B cell (primary cell): Measurements from ENCODE around the gene AVPI1. TPM values are rescaled to one million over a fixed set of nuclear protein-coding genes. Genes with fewer than 3 reads are reported as not detected.
A peak's percentile ranks its signal among the peaks of the same experiment; 100 is the strongest.

ENCODE experiments used
- ATAC-seq: fragments of 200-7000 bp; cut with Tn5 transposase; one replicate; pipeline ENCODE4 v1.10.0; 2021; ENCODE audit warnings: low read depth, mild to moderate bottlenecking, moderate number of reproducible peaks, moderate library complexity
- CTCF ChIA-PET: fragments of 350-600 bp; sonication (Branson Sonifier 250); formaldehyde crosslinking; loops from one replicate; lab custom pipeline; 2021; ENCODE audit warnings: antibody characterized with exemption, inconsistent platforms; lab: Charles Lee
- POLR2A ChIA-PET: fragments of 350-600 bp; sonication (Branson Sonifier 250); formaldehyde crosslinking; loops from one replicate; lab custom pipeline; 2021; ENCODE audit warnings: antibody characterized with exemption; lab: Charles Lee
- DNase-seq: peaks from one replicate; pipeline ENCODE4 v3.0.0; 2013
- H2AFZ ChIP-seq: 2 replicates; pipeline ENCODE4 v1.6.1; 2012; ENCODE audit warnings: mild to moderate bottlenecking, low read depth, low read length; ENCODE audit not compliant: insufficient read depth, poor library complexity, severe bottlenecking
- H3K27ac ChIP-seq, 2 donors: 1 replicate in 1 of 2; 2 replicates in 1 of 2; pipeline ENCODE4 v1.5.1; 2012 to 2013; ENCODE audit warnings: low read length in 2 of 2, mild to moderate bottlenecking in 2 of 2, moderate library complexity in 1 of 2
- H3K27me3 ChIP-seq, 4 experiments: fragments of 200-600 bp in 1 of 4; sonication (generic) in 1 of 4; replicated peaks in 1 of 4; 1 replicate in 2 of 4; 2 replicates in 2 of 4; pipeline versions ENCODE4 v1.6.1 to v1.7.0; 2013 to 2016; ENCODE audit warnings: low read length in 3 of 4, mild to moderate bottlenecking in 2 of 4, mixed read lengths in 1 of 4, moderate library complexity in 1 of 4; ENCODE audit not compliant: insufficient read depth in 4 of 4, control insufficient read depth in 3 of 4; ENCODE audit errors: control extremely low read depth in 1 of 4
- H3K36me3 ChIP-seq, 2 experiments: replicated peaks in 1 of 2; 1 replicate in 1 of 2; 2 replicates in 1 of 2; pipeline versions ENCODE4 v1.6.1 to v1.7.1; 2013; ENCODE audit warnings: low read length in 1 of 2; ENCODE audit not compliant: insufficient read depth in 2 of 2, control insufficient read depth in 1 of 2; ENCODE audit errors: control extremely low read depth in 1 of 2, extremely low read depth in 1 of 2
- H3K4me1 ChIP-seq, 2 donors: fragments of 200-600 bp in 1 of 2; sonication (generic) in 1 of 2; 1 replicate in 1 of 2; 2 replicates in 1 of 2; pipeline versions ENCODE4 v1.5.1 to v1.6.1; 2013 to 2017; ENCODE audit warnings: low read length in 2 of 2; ENCODE audit not compliant: control insufficient read depth in 2 of 2, insufficient read depth in 2 of 2
- H3K4me2 ChIP-seq: replicated peaks from 2 replicates; pipeline ENCODE3; 2012; ENCODE audit warnings: mild to moderate bottlenecking, low read depth, low read length; ENCODE audit not compliant: poor library complexity, severe bottlenecking
- H3K4me3 ChIP-seq, 5 experiments: fragments of 200-600 bp in 1 of 5; sonication (generic) in 1 of 5; 1 replicate in 3 of 5; 2 replicates in 2 of 5; pipeline versions ENCODE4 v1.5.1 to v1.7.0; 2011 to 2016; ENCODE audit warnings: low read length in 4 of 5, mild to moderate bottlenecking in 4 of 5, low read depth in 2 of 5, control low read depth in 1 of 5, moderate library complexity in 1 of 5; ENCODE audit not compliant: insufficient read depth in 1 of 5; ENCODE audit errors: control extremely low read depth in 1 of 5, extremely low read depth in 1 of 5
- H3K79me2 ChIP-seq: fragments of 200-600 bp; sonication (generic); one replicate; pipeline ENCODE4 v1.6.0; 2016; ENCODE audit warnings: low read length; ENCODE audit not compliant: control insufficient read depth, insufficient read depth
- H3K9ac ChIP-seq: fragments of 200-600 bp; sonication (generic); 2 replicates; pipeline ENCODE4 v1.6.1; 2017; ENCODE audit warnings: mild to moderate bottlenecking, low read length, moderate library complexity
- H3K9me3 ChIP-seq, 3 donors: one replicate each; pipeline versions ENCODE4 v1.6.1 to v1.7.1; 2013; ENCODE audit warnings: low read length in 2 of 3; ENCODE audit not compliant: control insufficient read depth in 2 of 3, insufficient read depth in 1 of 3; ENCODE audit errors: control extremely low read depth in 1 of 3
- H4K20me1 ChIP-seq: 2 replicates; pipeline ENCODE4 v1.6.0; 2012; ENCODE audit warnings: mild to moderate bottlenecking, low read length; ENCODE audit not compliant: insufficient read depth, control insufficient read depth, poor library complexity, severe bottlenecking
- H3K27ac Mint-ChIP-seq: one replicate; pipeline ENCODE4 v1.8.0; 2021; ENCODE audit warnings: mixed read lengths
- H3K27me3 Mint-ChIP-seq: one replicate; pipeline ENCODE4 v1.8.0; 2021; ENCODE audit warnings: mixed read lengths
- H3K4me1 Mint-ChIP-seq: one replicate; pipeline ENCODE4 v1.8.0; 2021; ENCODE audit warnings: mixed read lengths
- H3K4me3 Mint-ChIP-seq: one replicate; pipeline ENCODE4 v1.8.0; 2021; ENCODE audit warnings: mixed read lengths
- H3K9me3 Mint-ChIP-seq: one replicate; pipeline ENCODE4 v1.8.0; 2022; ENCODE audit warnings: mixed read lengths; ENCODE audit not compliant: insufficient read depth
- EZH2 ChIP-seq: IDR thresholded peaks from 2 replicates; pipeline ENCODE4 v1.6.1; 2012; ENCODE audit warnings: borderline replicate concordance, low read depth, mild to moderate bottlenecking, moderate library complexity, low read length; ENCODE audit not compliant: insufficient read depth, poor library complexity, severe bottlenecking
- WGBS: methylation state at CpG from one replicate; pipeline ENCODE4 v1.1.5; 2013; ENCODE audit warnings: missing lambda C conversion rate; ENCODE audit not compliant: insufficient coverage; 5-methylcytosine and 5-hydroxymethylcytosine counted together
- intact Hi-C: fragments of 100-400 bp; cut with micrococcal nuclease; formaldehyde crosslinking; loops from one replicate; pipeline ENCODE4 v1.10.0; 2022
- polyA plus RNA-seq: library from polyadenylated mRNA; depleted of rRNA; stranded (reverse); fragments of >200 nt; gene quantifications from 2 replicates; pipeline ENCODE4 v1.2.3, GENCODE V29; 2012
- total RNA-seq, 2 donors: library from RNA; stranded (reverse); fragments of 120-200 nt in 1 of 2; gene quantifications; 1 replicate in 1 of 2; 2 replicates in 1 of 2; pipeline versions ENCODE4 v1.2.3 to v1.2.4, GENCODE V29; 2013 to 2022
- TF ChIP-seq, protein P1 (sequence below): fragments of 200-600 bp; IDR thresholded peaks from one replicate; pipeline ENCODE4 v1.8.0; 2022; ENCODE audit warnings: antibody characterized with exemption, mild to moderate bottlenecking

AVPI1 gene
- total and polyA plus RNA-seq, 2 donors (not counting 1 experiment from before 2014, with no cell fraction given) = 3.6 to 3.9 TPM

- no peak overlapping the region for H3K4me3 Mint-ChIP-seq
- no peak overlapping the region for H3K4me3 ChIP-seq
- no peak overlapping the region for H3K27ac ChIP-seq
- H2AFZ ChIP-seq = no peak overlapping the region
- no peaks in the 10 kb centered on the region for H3K9me3 ChIP-seq
- peaks cover 0 to 12% of the 10 kb centered on the region in 2 experiments for H3K36me3 ChIP-seq
- CTCF ChIA-PET = interaction anchor here (1.3 to 12.0 kb wide), 3 partner anchors 25 to 54 kb away, joined by 3 to 267 read pairs (median 30); partner anchors contain the start of gene ZFYVE27
- H3K4me1 ChIP-seq = peaks cover 9 to 12% of the 10 kb centered on the region in 2 donors
- no peaks in the 10 kb centered on the region for H3K27me3 Mint-ChIP-seq
- H4K20me1 ChIP-seq = no peaks in the 10 kb centered on the region
- no peak overlapping the region for H3K4me2 ChIP-seq
- 96% methylated on average over 16 of the region's 16 CpGs for WGBS
- no peak for DNase-seq
- H3K27me3 ChIP-seq = no peaks in the 10 kb centered on the region
- H3K79me2 ChIP-seq = no peaks in the 10 kb centered on the region
- POLR2A ChIA-PET = interaction anchor here (0.6 kb wide), 1 partner anchor 50 kb away, joined by 5 read pairs; no protein-coding TSS in a partner anchor
- no peaks in the 10 kb centered on the region for H3K9me3 Mint-ChIP-seq
- TF ChIP-seq EZH2 = no peak
- TF ChIP-seq, protein P1, sequence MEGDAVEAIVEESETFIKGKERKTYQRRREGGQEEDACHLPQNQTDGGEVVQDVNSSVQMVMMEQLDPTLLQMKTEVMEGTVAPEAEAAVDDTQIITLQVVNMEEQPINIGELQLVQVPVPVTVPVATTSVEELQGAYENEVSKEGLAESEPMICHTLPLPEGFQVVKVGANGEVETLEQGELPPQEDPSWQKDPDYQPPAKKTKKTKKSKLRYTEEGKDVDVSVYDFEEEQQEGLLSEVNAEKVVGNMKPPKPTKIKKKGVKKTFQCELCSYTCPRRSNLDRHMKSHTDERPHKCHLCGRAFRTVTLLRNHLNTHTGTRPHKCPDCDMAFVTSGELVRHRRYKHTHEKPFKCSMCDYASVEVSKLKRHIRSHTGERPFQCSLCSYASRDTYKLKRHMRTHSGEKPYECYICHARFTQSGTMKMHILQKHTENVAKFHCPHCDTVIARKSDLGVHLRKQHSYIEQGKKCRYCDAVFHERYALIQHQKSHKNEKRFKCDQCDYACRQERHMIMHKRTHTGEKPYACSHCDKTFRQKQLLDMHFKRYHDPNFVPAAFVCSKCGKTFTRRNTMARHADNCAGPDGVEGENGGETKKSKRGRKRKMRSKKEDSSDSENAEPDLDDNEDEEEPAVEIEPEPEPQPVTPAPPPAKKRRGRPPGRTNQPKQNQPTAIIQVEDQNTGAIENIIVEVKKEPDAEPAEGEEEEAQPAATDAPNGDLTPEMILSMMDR = no peak
- no peak for ATAC-seq
- intact Hi-C loops = no loop called here
- no peak overlapping the region for H3K27ac Mint-ChIP-seq
- H3K4me1 Mint-ChIP-seq = peaks cover 13% of the 10 kb centered on the region
- no peak overlapping the region for H3K9ac ChIP-seq
Observed at GRCh38 chr10:97679594-97679993, 7.4 kb downstream of the AVPI1 start.

DNA sequence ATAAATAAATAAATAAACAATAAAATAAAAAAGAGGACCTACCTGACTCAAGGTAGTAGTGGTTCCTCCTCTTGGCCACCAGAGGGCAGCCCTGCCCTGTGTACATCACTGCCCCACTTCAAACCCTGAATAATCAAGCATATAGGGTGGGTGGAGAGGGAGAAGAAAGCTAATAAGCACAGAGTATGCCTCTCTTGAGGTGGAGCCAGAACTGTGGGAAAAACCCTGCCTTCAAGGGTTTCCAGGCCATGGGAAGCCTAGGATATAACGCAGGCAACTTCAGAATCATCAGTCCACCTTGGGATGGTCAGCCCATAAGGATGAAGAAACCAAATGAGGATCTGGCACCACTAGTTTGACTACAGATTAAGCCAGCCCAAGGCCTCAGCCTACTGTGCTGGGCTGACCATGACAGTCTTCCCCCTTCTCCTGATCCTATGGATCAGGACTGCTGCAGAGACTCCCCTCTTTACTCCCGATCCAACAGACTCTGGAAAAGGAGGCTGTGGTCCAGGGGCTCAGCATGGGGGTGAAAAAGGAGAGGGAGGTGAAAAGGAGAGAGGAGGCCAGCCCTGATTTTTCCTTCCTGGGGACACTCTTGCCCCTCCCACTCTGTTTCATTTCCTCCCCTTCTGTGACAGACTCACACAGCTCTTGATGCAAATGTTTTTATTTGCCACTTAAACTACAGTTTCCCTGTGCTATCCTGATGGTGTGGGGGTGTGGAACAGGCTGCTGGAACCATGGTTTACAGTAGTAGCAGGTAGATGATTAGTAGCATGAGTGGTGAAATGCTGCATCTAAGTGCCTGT is 10.1 kb downstream of the AVPI1 start:
- Mint-ChIP-seq H3K4me1 (peaks cover 13% of the 10 kb centered on the region), H3K4me3 (peak overlapping the region; percentile 27), H3K27me3 (no peaks in the 10 kb centered on the region), H3K9me3 (no peaks in the 10 kb centered on the region), H3K27ac (peak overlapping the region; percentile 67)
- CTCF ChIA-PET = interaction anchor here (0.7 to 12.0 kb wide), 20 partner anchors 9 to 365 kb away, joined by 3 to 267 read pairs (median 4); partner anchors contain the start of genes ANKRD2, AVPI1, MARVELD1 and ZFYVE27
- Histone ChIP-seq H3K9me3 (no peaks in the 10 kb centered on the region), H3K36me3 (peaks cover 0 to 27% of the 10 kb centered on the region in 2 experiments), H3K4me2 (peak overlapping the region; percentile 26), H2AFZ (no peak overlapping the region), H3K9ac (no peak overlapping the region), H3K27me3 (no peaks in the 10 kb centered on the region), H3K4me3 (no peak overlapping the region), H3K27ac (peak overlapping the region; percentile 35 to 51), H3K79me2 (no peaks in the 10 kb centered on the region), H4K20me1 (no peaks in the 10 kb centered on the region), H3K4me1 (peaks cover 9 to 12% of the 10 kb centered on the region in 2 donors)
- TF ChIP-seq, protein P1 = peak; percentile 94
- TF ChIP-seq EZH2 = no peak
- POLR2A ChIA-PET = interaction anchor here (0.5 kb wide), 1 partner anchor 26 kb away, joined by 3 read pairs; no protein-coding TSS in a partner anchor
- peak; percentile 77 for DNase-seq
- ATAC-seq = peak; percentile 92
- 100% methylated on average over 1 of the region's 2 CpGs for WGBS
- intact Hi-C loops = loop anchor here (1.0 to 2.0 kb wide), 3 partner anchors 10 to 36 kb away; partner anchors contain the start of genes AVPI1 and PI4K2A
